ENCODE results near the gene ZNF32.

DNA sequence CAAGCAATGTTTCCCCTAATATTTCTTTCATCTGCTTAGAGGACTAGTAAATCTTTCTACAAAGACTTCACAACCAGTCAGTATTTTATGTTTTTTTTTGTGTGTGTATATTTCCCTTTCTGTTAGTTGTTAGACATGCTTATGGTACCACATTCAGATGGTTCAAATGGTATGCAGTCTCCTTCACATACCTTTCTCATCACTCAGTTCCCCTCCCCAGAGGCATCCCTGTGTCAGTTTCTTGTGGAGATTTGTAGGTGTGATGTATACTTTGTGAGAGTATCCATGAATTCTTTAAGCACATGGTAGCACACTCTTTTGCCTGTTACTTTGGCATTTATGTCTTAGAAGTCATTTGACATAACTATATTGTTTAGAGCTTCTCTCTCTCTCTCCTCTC is 38.0 kb downstream of the ZNF32 start:
- TF ChIP-seq, protein P1, sequence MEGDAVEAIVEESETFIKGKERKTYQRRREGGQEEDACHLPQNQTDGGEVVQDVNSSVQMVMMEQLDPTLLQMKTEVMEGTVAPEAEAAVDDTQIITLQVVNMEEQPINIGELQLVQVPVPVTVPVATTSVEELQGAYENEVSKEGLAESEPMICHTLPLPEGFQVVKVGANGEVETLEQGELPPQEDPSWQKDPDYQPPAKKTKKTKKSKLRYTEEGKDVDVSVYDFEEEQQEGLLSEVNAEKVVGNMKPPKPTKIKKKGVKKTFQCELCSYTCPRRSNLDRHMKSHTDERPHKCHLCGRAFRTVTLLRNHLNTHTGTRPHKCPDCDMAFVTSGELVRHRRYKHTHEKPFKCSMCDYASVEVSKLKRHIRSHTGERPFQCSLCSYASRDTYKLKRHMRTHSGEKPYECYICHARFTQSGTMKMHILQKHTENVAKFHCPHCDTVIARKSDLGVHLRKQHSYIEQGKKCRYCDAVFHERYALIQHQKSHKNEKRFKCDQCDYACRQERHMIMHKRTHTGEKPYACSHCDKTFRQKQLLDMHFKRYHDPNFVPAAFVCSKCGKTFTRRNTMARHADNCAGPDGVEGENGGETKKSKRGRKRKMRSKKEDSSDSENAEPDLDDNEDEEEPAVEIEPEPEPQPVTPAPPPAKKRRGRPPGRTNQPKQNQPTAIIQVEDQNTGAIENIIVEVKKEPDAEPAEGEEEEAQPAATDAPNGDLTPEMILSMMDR (conservative IDR thresholded peaks at IDR 0.05 in 1 of 2, IDR thresholded peaks at IDR 0.05 in 1 of 2; ENCODE audit: extremely low read depth in 1 of 2, insufficient read depth in 1 of 2, low read depth in 1 of 2, low read length in 2 of 2) = no peak
- TF ChIP-seq EZH2 (IDR thresholded peaks at IDR 0.05; ENCODE audit: borderline replicate concordance, low read length) = no peak

All from mammary epithelial cell (primary cell).